ENCODE measurements around the gene TUBD1.

TUBD1 gene

DNA sequence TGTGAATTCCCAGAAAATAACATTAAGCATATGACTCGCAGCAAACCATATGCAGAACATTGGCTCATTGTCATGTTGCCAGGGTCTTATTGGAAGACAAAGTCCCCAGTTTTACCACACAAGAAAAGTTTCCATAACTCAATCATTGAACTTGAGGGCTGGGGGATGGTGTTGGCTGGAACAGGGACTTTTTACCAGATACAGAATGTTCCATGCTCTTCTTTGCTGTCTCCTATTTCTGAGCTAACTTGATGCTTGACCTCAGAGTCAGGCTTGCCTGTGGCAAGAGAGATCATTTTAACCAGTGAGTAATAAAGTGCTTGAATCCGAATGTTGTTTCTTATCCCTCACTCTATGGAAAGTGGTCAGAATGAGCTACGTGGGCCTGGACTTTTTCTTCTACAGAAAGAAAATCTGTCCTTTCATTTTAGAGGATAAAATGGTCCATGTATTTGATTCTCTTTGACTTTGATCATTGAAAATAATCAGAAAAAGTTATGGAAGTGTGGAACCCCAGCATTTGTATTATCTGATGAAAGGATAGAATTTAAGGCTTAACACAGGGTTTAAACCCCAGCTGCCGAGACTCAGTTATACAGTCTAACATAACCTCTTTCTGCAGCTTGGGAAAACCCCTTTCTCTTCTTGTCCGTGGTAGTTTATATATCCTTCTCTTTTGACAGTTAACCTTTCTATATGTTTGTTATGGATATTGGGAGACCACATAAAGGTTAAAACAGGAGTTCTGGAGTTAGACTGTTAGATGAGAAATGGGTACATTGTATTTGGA lies 67.0 kb downstream of the TUBD1 start:
- Histone ChIP-seq H3K27ac (peak overlapping the region; percentile 25 to 74), H3K4me3 (no peak overlapping the region)
- no peak for DNase-seq (ENCODE audit: low spot score)
- TF ChIP-seq, protein P1, sequence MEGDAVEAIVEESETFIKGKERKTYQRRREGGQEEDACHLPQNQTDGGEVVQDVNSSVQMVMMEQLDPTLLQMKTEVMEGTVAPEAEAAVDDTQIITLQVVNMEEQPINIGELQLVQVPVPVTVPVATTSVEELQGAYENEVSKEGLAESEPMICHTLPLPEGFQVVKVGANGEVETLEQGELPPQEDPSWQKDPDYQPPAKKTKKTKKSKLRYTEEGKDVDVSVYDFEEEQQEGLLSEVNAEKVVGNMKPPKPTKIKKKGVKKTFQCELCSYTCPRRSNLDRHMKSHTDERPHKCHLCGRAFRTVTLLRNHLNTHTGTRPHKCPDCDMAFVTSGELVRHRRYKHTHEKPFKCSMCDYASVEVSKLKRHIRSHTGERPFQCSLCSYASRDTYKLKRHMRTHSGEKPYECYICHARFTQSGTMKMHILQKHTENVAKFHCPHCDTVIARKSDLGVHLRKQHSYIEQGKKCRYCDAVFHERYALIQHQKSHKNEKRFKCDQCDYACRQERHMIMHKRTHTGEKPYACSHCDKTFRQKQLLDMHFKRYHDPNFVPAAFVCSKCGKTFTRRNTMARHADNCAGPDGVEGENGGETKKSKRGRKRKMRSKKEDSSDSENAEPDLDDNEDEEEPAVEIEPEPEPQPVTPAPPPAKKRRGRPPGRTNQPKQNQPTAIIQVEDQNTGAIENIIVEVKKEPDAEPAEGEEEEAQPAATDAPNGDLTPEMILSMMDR (IDR thresholded peaks at IDR 0.05): no peak

DNA sequence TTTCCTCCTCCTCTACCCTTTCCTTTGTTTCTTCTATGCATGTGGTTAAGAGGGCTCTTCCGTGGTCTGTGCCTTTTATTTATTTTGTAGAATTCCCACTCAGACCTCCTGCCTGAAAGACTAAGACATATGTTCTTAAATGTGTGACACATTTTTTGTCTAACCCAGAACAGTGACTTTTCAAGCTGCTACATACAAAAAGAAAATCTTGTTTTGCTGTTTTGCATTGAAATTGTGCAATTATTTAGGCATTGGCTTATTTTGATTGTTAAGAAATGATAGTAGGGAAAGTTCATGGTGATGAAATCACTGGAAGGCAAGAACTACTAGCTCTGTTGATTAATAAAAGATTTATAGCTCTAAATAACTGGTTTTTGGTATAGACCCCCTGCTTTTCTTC lies 76.8 kb downstream of the TUBD1 start:
- Histone ChIP-seq H3K27ac (peak overlapping the region; percentile 9 to 46), H3K4me3 (no peak overlapping the region)
- TF ChIP-seq, protein P1 (IDR thresholded peaks at IDR 0.05): no peak
- no peak for DNase-seq (ENCODE audit: low spot score)

DNA sequence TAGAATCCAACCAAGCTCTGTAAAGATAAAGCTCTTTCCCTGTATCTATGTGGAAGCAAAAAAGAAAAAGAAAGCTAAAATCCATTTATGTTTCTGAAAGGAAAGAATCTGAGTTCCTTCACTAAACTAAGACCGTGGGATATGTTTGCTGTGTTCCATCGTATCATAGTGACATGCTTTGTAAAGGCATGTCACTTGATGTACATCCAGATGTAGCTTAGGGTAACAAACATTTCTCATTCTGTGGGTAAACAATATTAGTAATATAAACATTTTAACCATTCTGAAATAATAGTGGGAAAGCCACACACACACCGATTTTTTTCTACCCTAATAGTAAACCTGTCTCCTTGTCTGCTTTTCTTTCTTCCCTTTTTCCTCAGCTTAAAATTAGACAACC lies 78.1 kb downstream of the TUBD1 start:
- DNase-seq (ENCODE audit: low spot score): no peak
- TF ChIP-seq, protein P1 (IDR thresholded peaks at IDR 0.05): no peak
- Histone ChIP-seq H3K4me3 (no peak overlapping the region), H3K27ac (no peak overlapping the region)

DNA sequence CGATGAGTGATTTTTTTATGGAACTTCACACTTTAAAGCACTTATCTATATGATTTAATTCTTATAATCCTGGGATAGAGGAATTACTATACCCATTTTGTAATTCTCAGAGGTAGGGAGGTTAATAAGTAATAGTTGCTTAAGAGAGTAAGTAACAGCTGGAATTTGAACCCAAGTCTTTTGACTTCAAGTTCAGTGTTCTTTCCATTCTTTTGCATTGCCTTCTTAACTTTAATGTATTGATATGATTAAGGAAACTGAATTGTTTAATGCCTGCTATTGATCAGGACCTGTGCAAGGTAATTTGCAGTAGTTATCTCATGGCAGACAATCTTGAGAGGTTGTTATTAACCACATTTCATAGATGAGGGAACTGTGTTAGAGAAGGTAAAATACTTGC lies 78.5 kb downstream of the TUBD1 start:
- no peak overlapping the region for H3K4me3 ChIP-seq
- no peak overlapping the region for H3K27ac ChIP-seq
- TF ChIP-seq, protein P1 (IDR thresholded peaks at IDR 0.05): no peak
- DNase-seq (ENCODE audit: low spot score): no peak

DNA sequence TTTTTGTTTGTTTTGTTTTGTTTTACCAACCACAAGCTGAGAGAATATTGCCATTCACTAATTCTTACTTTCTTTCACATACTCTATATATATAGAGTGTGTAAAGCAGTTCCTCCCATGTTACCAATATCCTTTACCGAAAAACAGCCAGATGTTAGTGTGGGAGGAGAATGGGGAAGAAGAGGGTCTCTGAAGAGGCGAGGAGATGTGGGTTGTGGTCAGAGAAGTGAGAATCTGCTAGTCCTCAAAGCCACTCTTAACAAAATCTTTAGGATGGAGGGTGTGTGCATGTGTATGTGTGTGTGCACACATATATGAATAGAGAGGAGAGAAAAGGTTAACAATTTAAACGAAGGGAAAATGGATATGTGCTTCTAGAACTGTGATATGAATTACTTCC lies 80.6 kb downstream of the TUBD1 start:
- no peak overlapping the region for H3K4me3 ChIP-seq
- DNase-seq (ENCODE audit: low spot score): no peak
- TF ChIP-seq, protein P1 (IDR thresholded peaks at IDR 0.05): no peak
- no peak overlapping the region for H3K27ac ChIP-seq

DNA sequence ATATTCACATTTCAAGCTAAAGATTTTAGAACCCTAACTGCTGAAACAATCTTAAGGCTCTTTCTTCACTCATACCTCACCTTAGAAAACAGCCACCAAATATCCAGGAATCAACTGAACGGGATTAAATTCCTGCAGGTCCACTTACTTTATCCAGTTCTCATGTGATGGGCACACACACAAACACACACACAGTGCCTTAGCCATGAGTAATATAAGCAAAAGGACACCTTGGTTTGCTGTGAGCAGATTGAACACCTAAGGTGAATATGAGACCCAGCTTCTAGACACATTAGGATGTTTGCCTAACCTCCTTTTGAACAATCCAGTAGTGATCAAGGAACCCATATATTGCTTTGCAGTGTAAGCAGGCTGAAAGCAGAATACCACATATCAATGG lies 81.5 kb downstream of the TUBD1 start:
- DNase-seq (ENCODE audit: low spot score): no peak
- TF ChIP-seq, protein P1 (IDR thresholded peaks at IDR 0.05): no peak
- Histone ChIP-seq H3K27ac (no peak overlapping the region), H3K4me3 (no peak overlapping the region)

DNA sequence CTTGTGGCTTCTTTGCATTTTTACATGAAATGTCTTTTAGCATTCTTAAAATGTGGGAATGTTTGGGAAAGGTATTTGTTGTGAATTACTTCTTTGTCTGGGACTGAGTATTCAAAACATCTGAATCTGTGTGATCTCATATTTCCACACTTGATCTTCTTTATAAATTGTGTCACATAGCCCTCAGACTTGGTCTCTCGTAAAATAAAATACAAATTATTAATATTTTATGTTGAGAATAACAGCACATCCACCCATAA lies 81.9 kb downstream of the TUBD1 start:
- no peak overlapping the region for H3K4me3 ChIP-seq
- TF ChIP-seq, protein P1 (IDR thresholded peaks at IDR 0.05): no peak
- no peak overlapping the region for H3K27ac ChIP-seq
- no peak for DNase-seq (ENCODE audit: low spot score)
